HG02981 (cell line): ENCODE data around the gene CNTNAP3B.
"Not testable (repeated sequence)": the region's sequence is repeated elsewhere in the genome, so short reads cannot be mapped to it uniquely, and the experiment has no call there.

ENCODE experiments used
- ATAC-seq: cut with Tn5 transposase; IDR thresholded peaks from one replicate; pipeline ENCODE4 v1.9.1; 2021; ENCODE audit warnings: mild to moderate bottlenecking, moderate library complexity; ENCODE audit not compliant: unreplicated experiment

The CNTNAP3B gene

DNA sequence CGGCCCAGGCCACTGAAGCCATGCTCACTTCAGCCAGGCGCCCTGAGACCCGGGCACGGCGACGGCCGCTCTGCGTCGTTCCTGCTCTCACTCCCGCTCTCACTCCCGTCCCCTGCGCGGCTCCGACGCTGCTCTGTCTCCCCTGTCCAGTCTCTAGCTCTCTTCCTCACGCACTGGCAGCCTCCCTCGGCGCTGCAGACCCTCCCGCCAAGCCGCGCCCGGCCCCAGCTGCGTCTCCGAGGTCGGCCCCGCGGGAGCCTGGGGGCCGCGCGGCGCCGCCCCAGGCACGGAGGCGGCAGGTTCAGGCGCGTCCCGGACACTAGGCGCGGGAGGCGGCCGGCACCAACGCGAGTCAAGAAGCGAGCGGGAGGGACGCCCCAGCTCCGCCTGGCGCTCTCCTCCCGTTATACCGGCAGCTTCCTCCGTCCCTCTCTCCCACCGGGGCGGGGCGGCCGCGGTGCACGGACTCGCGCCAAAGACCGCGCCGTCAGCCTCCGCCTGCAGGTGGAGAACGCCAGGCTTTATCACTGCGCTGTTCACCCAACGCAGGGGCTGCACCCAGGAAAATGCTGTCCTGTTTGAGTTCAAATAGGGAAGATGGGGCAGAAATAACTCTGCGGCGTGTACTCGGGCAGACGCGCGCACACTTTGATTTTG lies at the start of gene CNTNAP3B:
TSS of gene CNTNAP3B (minus strand) at position 354 of the 657 bp plus-strand sequence. CDS start at position 22, 332 bp downstream.
- not testable (repeated sequence) for ATAC-seq

DNA sequence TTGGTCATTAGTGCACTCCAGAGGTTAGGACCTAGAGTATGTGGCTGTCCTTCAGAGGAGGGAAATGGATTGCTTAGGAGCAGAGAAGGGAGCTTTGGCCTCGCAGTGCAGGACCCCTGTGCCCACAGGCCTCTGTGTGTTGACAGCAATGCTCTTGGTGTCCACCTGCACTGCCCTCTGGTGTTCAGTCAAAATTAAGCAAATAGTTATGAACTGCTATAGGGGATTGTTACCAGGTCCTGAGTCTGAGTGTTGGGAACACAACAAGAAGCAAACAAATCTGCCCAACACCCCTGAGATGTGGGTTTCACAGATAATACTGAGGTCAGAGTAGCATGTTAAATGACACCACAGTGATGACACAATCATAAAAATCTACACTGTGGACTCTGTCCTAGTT lies 31.1 kb upstream of the CNTNAP3B start:
- not testable (repeated sequence) for ATAC-seq

GRCh38 chr9:42127056-42127841 lies 2.0 kb downstream of the CNTNAP3B start:
- not testable (repeated sequence) for ATAC-seq

GRCh38 chr9:42121007-42121406 lies 8.2 kb downstream of the CNTNAP3B start:
- ATAC-seq, result not testable (repeated sequence)

GRCh38 chr9:42095929-42096328 lies 33.3 kb downstream of the CNTNAP3B start:
- not testable (repeated sequence) for ATAC-seq

- not testable (repeated sequence) for ATAC-seq
Observed at GRCh38 chr9:42084559-42084952, 44.7 kb downstream of the CNTNAP3B start.

DNA sequence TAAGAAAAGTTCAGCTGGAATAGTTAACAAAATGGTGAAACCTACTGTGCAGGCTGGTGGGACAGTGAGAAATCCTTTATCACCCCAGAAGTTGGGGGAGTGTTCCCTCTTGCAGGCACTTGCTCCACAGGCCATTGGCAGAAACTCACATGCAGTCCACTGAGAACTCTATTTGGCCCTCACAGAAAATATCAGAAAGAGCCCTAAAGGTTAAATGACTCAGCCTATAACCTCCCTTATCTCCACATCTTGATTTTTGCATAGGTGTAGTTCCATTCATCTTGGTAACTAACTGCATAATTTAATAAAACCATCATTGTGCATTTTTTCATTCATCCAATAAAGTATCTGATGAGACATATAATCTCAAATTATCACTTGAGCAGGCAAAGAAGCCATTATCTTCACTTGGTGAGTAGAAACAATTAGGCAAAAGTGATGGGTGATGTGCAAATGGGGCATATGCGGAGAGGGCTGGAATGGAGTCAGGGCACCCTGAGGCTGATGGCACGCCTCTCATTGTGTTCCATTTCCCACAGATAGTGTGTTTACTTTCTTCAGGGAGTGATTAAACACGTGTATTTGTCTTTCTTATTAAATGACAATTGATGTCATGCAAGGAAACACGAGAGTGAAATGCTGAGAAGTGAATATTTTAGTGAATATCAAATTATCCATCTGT lies 45.2 kb downstream of the CNTNAP3B start:
- not testable (repeated sequence) for ATAC-seq

- ATAC-seq, result not testable (repeated sequence)
Observed at GRCh38 chr9:42080376-42080775, 48.9 kb downstream of the CNTNAP3B start.

- not testable (repeated sequence) for ATAC-seq
Observed at GRCh38 chr9:42074868-42075267, 54.4 kb downstream of the CNTNAP3B start.

DNA sequence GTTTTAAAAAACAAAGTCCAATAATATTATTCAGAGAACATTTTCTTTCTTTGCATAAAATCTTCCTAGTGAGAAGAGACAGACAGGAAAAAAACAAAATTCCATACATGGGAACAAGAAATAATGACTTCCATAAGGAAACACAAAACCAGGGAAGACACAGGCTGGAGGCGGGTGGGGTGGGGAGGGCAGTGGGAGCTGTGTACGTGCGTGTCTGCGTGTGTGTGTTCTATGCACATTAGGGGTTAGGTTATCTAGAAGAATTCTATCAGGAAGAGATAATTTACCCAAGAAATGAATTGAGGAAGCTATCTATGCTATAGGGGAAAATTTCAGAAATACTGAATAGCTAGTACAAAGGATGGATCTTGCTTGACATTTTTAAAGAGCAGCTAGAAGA lies 58.2 kb downstream of the CNTNAP3B start:
- ATAC-seq, result not testable (repeated sequence)

DNA sequence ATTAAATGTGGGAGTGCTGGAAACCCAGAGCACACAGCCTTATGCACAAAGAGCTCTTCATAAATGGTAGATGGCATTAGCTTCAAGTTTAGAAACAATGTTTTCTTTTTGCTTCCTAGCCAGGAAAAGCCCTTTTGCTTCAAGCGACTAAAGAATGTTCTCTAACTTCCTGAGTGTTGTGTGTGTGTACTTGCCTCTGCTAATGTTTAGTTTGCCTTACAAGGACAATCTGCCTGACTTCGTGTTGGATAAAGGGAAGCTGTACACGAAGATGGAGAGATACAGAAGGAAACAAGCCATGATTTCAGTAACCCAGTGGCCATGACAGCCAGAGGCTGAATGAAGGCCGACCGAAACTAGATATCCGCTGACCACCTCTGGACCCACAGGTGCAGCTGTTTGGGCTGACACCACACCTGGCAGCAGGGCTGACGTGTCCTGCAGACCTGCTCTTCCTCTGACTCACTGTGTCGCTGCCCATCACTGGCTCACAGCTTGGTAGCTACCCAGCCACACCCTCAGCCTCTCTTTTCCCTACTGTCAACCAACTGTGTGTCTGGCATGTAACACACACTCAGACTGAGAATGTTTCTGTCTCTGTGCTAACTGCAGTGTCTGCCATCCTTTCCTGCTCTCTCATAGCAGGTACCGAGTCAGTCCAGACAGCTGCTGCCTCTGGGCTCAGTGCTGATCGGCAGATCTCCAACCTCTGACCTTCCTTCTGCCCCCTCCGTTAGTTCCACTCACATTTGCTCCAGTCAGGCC lies 59.0 kb downstream of the CNTNAP3B start:
- ATAC-seq, result not testable (repeated sequence)

- ATAC-seq, result not testable (repeated sequence)
Observed at GRCh38 chr9:42053874-42054273, 75.4 kb downstream of the CNTNAP3B start.

DNA sequence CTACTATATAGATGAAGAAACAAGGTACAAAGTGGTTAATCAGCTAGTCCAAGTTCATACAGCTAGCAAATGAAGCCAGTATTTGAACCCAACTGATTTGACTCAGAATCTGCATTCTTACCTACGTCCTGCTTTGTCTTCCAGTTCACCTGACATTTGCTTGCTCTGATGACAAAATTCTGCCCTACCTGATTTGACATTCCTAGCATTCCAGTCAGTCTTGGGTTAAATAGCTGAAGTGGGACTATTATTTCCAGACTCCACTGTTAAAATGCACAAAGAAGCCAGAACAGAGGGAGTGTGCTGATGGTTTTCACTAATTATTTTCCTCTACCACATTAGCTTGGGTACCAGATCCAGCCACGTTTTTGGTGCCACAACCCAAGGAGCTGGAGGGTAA lies 78.5 kb downstream of the CNTNAP3B start:
- not testable (repeated sequence) for ATAC-seq

- ATAC-seq, result not testable (repeated sequence)
Observed at GRCh38 chr9:42044422-42045010, 84.7 kb downstream of the CNTNAP3B start.

GRCh38 chr9:42033541-42033940 lies 95.7 kb downstream of the CNTNAP3B start:
- not testable (repeated sequence) for ATAC-seq

GRCh38 chr9:42020639-42021038 lies 108.6 kb downstream of the CNTNAP3B start:
- not testable (repeated sequence) for ATAC-seq

DNA sequence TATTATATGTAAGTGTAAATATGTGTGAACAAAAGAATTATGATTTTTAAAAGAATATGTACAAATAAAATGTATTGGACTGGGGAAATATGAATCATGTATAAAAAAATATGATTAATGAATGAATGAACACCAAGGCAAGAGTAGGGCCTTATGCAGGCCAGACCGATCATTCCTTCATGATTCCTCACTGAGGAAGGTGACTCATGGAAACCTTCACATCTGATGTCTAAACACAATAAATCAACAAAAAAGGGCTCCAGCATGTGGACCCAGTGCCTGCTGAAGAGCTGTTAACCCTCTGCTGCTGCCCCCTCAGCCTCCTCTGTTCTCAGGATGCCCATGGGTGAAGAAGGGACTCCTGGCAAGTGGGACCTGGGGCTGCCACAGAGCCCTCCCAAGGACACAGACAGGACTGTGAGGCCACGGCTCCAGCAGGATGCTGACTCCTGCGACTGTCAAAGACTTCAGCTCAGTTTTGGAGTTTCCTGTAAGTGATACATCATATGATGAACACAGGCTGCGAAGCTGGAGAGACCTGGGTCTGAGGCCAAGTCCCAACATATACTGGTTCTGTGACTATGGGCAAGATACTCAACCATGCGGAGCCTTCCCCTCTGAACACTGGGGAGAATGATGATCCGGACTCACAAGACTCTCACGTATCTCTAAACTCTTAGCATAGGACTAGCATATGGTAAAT lies 110.9 kb downstream of the CNTNAP3B start:
- not testable (repeated sequence) for ATAC-seq

- not testable (repeated sequence) for ATAC-seq
Observed at GRCh38 chr9:42014317-42014716, 114.9 kb downstream of the CNTNAP3B start.

DNA sequence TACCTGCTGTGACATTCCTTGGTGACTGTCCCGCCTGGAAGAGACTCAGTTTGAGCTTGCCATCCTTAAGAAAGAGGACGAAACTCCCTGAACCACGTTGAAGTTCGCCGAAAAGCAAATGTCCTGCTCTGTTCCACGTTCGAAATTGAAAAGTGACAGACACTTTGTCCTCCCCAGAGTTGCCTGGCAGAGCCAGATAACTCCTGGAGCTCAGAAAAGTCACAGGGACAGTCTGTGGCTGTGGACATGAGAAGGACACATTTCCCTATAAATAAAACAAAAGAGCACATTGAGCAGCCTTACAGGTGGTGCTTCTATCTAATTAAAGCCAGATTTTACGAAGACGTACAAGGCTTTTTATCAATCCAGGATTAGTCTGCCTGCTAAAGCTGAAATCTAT lies 137.6 kb downstream of the CNTNAP3B start:
- ATAC-seq, result not testable (repeated sequence)

DNA sequence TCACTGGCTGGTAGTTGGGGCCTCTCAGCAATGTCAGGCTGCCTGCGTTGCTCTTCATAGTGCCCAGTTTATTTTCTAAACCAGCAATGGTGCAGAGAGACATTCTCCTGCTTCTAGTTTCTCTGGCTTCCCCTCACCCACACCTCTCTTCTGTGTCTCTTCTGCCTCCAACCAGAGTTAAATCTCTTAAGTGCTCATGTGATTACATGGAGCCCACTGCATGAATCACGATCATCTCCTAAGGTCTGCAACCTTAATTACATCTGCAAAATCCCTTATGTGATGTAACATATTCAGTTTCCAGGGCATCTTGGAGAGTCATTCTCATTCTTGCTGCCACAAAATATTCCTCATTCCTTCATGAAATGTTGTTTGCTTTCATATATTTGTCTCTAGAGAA lies 149.0 kb downstream of the CNTNAP3B start:
- ATAC-seq, result not testable (repeated sequence)
